GM12872 (cell line): Measurements from ENCODE around the gene DOP1B.

Experiments
- TF ChIP-seq, protein P1 (sequence below): IDR thresholded peaks from 3 replicates; pipeline ENCODE4 v1.5.1; 2011; ENCODE audit warnings: low read depth, mild to moderate bottlenecking, low read length, moderate library complexity; ENCODE audit not compliant: insufficient read depth

The DOP1B gene, protein sequence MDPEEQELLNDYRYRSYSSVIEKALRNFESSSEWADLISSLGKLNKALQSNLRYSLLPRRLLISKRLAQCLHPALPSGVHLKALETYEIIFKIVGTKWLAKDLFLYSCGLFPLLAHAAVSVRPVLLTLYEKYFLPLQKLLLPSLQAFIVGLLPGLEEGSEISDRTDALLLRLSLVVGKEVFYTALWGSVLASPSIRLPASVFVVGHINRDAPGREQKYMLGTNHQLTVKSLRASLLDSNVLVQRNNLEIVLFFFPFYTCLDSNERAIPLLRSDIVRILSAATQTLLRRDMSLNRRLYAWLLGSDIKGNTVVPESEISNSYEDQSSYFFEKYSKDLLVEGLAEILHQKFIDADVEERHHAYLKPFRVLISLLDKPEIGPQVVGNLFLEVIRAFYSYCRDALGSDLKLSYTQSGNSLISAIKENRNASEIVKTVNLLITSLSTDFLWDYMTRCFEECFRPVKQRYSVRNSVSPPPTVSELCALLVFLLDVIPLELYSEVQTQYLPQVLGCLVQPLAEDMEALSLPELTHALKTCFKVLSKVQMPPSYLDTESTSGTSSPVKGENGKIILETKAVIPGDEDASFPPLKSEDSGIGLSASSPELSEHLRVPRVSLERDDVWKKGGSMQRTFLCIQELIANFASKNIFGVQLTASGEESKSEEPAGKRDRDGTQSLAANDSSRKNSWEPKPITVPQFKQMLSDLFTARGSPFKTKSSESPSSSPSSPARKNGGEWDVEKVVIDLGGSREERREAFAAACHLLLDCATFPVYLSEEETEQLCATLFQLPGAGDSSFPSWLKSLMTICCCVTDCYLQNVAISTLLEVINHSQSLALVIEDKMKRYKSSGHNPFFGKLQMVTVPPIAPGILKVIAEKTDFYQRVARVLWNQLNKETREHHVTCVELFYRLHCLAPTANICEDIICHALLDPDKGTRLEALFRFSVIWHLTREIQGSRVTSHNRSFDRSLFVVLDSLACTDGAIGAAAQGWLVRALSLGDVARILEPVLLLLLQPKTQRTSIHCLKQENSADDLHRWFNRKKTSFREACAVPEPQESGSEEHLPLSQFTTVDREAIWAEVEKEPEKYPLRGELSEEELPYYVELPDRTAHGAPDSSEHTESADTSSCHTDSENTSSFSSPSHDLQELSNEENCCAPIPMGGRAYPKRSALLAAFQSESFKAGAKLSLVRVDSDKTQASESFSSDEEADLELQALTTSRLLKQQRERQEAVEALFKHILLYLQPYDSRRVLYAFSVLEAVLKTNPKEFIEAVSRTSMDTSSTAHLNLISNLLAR (N-terminal part only)

GRCh38 chr21:36156815-36157670 is at the start of gene DOP1B:
Gene DOP1B (plus strand): TSS chr21:36156824. CDS start chr21:36164734, 7,910 bp downstream.
- TF ChIP-seq, protein P1, sequence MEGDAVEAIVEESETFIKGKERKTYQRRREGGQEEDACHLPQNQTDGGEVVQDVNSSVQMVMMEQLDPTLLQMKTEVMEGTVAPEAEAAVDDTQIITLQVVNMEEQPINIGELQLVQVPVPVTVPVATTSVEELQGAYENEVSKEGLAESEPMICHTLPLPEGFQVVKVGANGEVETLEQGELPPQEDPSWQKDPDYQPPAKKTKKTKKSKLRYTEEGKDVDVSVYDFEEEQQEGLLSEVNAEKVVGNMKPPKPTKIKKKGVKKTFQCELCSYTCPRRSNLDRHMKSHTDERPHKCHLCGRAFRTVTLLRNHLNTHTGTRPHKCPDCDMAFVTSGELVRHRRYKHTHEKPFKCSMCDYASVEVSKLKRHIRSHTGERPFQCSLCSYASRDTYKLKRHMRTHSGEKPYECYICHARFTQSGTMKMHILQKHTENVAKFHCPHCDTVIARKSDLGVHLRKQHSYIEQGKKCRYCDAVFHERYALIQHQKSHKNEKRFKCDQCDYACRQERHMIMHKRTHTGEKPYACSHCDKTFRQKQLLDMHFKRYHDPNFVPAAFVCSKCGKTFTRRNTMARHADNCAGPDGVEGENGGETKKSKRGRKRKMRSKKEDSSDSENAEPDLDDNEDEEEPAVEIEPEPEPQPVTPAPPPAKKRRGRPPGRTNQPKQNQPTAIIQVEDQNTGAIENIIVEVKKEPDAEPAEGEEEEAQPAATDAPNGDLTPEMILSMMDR: no peak

DNA sequence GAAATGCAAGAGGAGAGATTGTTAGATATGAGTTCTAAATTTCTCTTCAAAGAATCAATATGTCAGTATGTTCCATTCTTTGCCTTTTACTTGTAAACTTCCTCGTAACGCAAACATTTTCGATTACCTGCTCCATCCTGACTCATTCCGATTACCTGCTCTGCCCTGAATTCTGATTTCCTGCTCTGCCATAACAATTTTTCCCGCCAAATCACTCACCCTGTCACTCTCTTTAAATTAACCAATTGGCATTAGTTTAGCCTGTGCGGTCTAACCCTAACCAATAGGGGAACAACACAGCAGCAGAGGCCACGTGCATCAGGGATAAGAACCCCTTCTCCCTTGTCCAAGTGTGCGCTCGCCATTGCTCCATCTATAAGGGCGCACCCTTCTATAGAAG is 46.8 kb upstream of the DOP1B start:
- TF ChIP-seq, protein P1: no peak

DNA sequence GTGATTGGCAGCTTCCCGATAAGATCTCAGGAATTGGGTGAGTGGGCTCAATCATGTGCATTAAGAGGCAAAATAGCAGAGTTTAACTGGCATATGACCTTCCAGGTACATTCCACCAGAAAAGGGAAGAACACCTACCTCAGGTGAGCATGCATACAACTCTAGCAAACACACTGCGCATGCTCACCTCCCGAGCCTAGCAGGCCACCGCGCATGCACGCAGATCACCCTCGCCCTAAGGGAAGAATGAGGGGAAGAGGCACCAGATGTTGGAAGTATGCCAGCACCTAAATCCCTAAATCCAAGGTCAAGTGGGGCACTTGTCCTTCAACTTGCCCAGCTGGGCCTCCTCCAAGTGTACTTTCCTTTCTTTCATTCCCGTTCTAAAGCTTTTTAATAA is 45.4 kb upstream of the DOP1B start:
- TF ChIP-seq, protein P1: no peak

DNA sequence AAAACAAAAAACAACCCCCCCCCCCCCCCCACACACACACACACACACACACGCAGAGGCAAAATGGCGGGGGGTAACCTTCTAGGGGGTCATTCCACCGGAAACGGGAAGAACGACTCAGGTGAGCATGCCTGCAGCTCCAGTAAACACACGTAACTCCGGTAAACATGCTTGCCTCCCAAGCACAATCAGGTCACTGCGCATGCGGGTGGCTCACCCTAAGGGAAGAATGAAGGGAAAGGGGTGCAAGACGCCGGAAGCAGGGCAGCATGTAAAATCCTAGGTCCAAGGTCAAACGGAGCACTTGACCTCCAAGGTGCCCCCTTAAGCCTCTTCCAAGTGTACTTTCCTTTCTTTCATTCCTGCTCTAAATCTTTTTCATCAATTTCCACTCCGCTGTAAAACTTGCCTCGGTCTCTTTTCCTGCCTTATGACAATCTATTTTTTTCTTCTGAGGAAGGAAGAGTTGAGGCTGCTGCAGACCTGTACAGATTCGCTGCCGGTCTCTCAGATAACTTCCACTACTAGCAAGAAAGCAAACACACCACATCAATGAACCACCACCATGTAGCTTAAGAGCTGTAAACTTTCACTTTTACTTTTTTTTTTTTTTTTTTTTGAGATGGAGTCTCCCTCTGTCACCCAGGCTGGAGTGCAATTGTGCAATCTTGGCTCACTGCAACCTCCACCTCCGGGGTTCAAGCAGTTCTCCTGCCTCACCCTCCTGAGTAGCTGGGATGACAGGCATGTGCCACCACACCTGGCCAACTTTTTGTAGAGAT is 42.8 kb upstream of the DOP1B start:
- TF ChIP-seq, protein P1: no peak

GRCh38 chr21:36115138-36115730 is 41.4 kb upstream of the DOP1B start:
- TF ChIP-seq, protein P1: no peak

- TF ChIP-seq, protein P1: no peak
These were observed 39.3 kb upstream of the DOP1B start for GRCh38 chr21:36117286-36117741.
